ENCODE results near the gene MRPL21.
A peak's percentile ranks its signal among the peaks of the same experiment; 100 is the strongest.

Gene MRPL21

GRCh38 chr11:68903288-68904247 lies at the start of gene MRPL21, which contains the start of gene IGHMBP2:
TSS of gene MRPL21 (minus strand) at chr11:68903832. CDS start at chr11:68903810, 22 bp downstream.
TSS of gene IGHMBP2 (plus strand) at chr11:68903891. CDS start at chr11:68903953, 62 bp downstream.
- DNase-seq (ENCODE audit: low read depth) = peak; percentile 85
- TF ChIP-seq, protein P1, sequence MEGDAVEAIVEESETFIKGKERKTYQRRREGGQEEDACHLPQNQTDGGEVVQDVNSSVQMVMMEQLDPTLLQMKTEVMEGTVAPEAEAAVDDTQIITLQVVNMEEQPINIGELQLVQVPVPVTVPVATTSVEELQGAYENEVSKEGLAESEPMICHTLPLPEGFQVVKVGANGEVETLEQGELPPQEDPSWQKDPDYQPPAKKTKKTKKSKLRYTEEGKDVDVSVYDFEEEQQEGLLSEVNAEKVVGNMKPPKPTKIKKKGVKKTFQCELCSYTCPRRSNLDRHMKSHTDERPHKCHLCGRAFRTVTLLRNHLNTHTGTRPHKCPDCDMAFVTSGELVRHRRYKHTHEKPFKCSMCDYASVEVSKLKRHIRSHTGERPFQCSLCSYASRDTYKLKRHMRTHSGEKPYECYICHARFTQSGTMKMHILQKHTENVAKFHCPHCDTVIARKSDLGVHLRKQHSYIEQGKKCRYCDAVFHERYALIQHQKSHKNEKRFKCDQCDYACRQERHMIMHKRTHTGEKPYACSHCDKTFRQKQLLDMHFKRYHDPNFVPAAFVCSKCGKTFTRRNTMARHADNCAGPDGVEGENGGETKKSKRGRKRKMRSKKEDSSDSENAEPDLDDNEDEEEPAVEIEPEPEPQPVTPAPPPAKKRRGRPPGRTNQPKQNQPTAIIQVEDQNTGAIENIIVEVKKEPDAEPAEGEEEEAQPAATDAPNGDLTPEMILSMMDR (IDR thresholded peaks at IDR 0.05; ENCODE audit: low read length, missing control alignments) = no peak
- peak within 1 kb of the TSS; percentile 88 for H3K4me3 ChIP-seq (replicated peaks; ENCODE audit: low read depth, low read length)

GRCh38 chr11:68950762-68951161 lies 47.1 kb upstream of the MRPL21 start:
- no peak for DNase-seq (ENCODE audit: low read depth)
- TF ChIP-seq, protein P1 (IDR thresholded peaks at IDR 0.05; ENCODE audit: low read length, missing control alignments) = no peak
- H3K4me3 ChIP-seq (replicated peaks; ENCODE audit: low read depth, low read length) = no peak overlapping the region

GRCh38 chr11:68950270-68950669 lies 46.6 kb upstream of the MRPL21 start:
- no peak overlapping the region for H3K4me3 ChIP-seq (replicated peaks; ENCODE audit: low read depth, low read length)
- TF ChIP-seq, protein P1 (IDR thresholded peaks at IDR 0.05; ENCODE audit: low read length, missing control alignments) = peak; percentile 42
- peak; percentile 25 for DNase-seq (ENCODE audit: low read depth)

DNA sequence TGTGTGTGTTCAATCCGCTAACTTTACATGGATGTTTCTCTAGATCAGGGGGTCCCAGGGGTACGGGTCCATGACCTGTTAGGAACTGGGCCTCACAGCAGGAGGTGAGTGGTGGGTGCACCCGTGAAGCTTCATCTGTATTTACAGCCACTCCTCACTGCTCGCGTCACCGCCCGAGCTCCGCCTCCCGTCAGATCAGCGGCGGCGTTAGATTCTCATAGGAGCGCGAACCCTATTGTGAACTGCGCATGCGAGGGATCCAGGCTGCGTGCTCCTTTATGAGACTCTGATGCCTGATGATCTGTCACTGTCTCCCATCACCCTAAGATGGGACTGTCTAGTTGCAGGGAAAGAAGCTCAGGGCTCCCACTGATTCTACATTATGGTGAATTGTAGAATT lies 45.3 kb upstream of the MRPL21 start:
- DNase-seq (ENCODE audit: low read depth) = no peak
- H3K4me3 ChIP-seq (replicated peaks; ENCODE audit: low read depth, low read length) = no peak overlapping the region
- TF ChIP-seq, protein P1 (IDR thresholded peaks at IDR 0.05; ENCODE audit: low read length, missing control alignments) = no peak

GRCh38 chr11:68948496-68948895 lies 44.9 kb upstream of the MRPL21 start:
- no peak overlapping the region for H3K4me3 ChIP-seq (replicated peaks; ENCODE audit: low read depth, low read length)
- no peak for DNase-seq (ENCODE audit: low read depth)
- TF ChIP-seq, protein P1 (IDR thresholded peaks at IDR 0.05; ENCODE audit: low read length, missing control alignments) = no peak

- TF ChIP-seq, protein P1 (IDR thresholded peaks at IDR 0.05; ENCODE audit: low read length, missing control alignments) = no peak
Measured at GRCh38 chr11:68947151-68947550, 43.5 kb upstream of the MRPL21 start.

More at GRCh38 chr11:68947151-68947550, 43.5 kb upstream of the MRPL21 start:
- H3K4me3 ChIP-seq (replicated peaks; ENCODE audit: low read depth, low read length) = no peak overlapping the region
- no peak for DNase-seq (ENCODE audit: low read depth)

Data from fibroblast of pulmonary artery (primary cell).